Skin epidermis (tissue), 12 donors: ENCODE results near the gene LRRN3.
A peak's percentile ranks its signal among the peaks of the same experiment; 100 is the strongest.

Experiments used
- H3K27ac ChIP-seq, 21 experiments: fragments of 200-600 bp; sonication (generic) in 11 of 21; one replicate each; pipeline ENCODE4 v1.5.0; 2020; ENCODE audit warnings: mild to moderate bottlenecking in 3 of 21, inconsistent platforms in 2 of 21, moderate library complexity in 2 of 21
- H3K4me3 ChIP-seq, 7 experiments: fragments of 200-600 bp; sonication (generic) in 2 of 7; one replicate each; pipeline ENCODE4 v1.5.0; 2020; ENCODE audit warnings: inconsistent platforms in 2 of 7, mild to moderate bottlenecking in 2 of 7, moderate library complexity in 1 of 7

Gene LRRN3

DNA sequence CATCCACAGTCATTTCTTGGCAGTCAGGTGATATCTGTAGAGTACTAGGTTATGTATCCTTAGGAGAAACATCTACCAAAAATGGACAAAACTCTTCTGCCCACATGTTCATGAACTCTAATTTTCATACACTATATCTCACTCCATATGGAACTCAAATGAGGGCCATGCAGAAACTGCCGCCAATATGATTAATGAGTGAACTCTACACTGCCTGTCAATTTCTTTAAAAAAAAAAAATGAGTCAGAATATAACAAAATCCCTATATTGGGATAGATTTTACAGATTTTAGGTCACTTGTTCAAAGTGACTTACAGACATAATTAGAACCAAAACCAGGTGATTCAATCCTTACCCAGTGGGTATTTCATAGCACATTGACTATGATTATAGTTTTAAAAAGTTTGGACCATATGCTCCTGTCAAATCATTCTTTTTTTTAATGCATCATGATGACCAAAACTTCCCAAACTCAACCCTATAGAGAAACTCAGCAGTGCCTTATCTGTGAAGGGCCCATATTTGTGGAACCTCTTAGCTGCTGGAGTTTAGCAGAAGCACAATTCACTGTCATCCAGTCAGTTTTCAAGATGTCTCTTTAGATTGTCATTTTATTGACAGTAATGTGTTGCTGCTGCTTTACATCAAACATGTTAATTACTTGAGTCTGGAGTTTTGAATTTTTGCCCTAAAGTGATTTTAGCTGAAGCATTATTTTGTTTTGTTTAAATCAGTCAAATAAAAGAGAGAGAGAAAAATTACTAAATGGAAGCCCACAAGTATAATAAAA lies 11.1 kb downstream of the LRRN3 start:
- Histone ChIP-seq H3K4me3 (no peak overlapping the region), H3K27ac (no peak overlapping the region)

- H3K27ac ChIP-seq: peak overlapping the region in 1 of 21 experiments; percentile 11
- H3K4me3 ChIP-seq: no peak overlapping the region
These were observed 12.2 kb downstream of the LRRN3 start for GRCh38 chr7:111103136-111103535.

- Histone ChIP-seq H3K27ac (peak overlapping the region in 1 of 21 experiments; percentile 11), H3K4me3 (no peak overlapping the region)
These were observed 12.8 kb downstream of the LRRN3 start for GRCh38 chr7:111103678-111104274.

DNA sequence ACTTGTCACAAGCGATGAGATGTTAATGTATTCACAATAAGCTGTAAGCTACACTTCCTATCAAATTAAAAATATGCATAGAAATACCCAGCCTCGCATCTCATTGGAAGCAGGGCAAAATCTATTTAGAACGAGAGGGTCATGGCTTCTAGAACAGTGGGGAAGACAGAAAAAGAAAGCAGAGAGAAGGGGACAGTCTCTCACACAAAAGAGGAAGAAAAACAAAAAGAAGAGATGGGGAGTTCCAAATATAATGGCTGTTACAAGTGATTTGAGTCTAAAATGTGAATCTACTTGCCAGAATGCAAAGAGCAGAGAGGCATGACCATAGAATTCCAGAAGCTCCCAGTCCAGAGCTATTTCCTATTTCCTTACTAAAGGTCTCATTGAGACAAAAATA lies 13.8 kb downstream of the LRRN3 start:
- Histone ChIP-seq H3K4me3 (no peak overlapping the region), H3K27ac (no peak overlapping the region)

DNA sequence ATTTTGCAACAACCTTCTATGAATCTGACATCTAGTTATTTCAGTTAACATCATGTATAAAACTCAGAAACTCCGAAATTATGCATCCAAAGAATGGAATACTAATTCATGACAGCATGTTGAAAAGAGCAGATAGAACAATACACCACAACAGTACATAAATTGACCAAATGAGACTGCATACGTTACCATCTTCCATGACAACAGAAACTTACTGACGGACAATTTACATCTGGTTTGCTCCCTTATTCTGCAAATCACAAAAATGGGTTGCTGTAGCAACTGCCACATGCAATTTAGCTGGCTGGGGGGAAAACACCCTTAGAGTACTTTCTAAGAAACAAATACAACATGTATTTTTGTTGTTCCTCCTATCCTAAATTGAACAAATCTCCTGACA lies 14.3 kb downstream of the LRRN3 start:
- no peak overlapping the region for H3K27ac ChIP-seq

GRCh38 chr7:111107579-111107978 lies 16.7 kb downstream of the LRRN3 start:
- Histone ChIP-seq H3K27ac (no peak overlapping the region), H3K4me3 (no peak overlapping the region)

More for the DNA sequence above, 14.3 kb downstream of the LRRN3 start:
- H3K4me3 ChIP-seq: no peak overlapping the region

DNA sequence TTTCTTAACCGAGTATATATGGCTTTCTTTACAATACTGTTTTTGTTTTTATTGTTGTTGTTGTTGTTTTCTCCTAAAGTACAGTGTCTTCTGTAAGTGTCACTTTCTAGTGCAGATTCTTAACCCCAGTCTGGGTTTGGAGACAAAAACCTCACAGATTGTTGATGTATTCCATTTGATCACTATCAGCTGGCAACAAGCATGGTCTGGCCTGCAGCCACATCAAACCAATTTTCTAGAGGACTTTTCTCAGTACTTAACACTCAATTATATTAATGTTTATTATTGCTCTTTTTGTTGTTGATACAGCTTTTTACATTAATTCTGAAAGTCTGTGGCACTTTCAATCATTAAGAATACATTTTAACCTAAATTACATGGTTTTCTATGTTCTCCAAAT lies 17.1 kb downstream of the LRRN3 start:
- no peak overlapping the region for H3K4me3 ChIP-seq
- no peak overlapping the region for H3K27ac ChIP-seq

GRCh38 chr7:111108496-111108895 lies 17.6 kb downstream of the LRRN3 start:
- no peak overlapping the region for H3K4me3 ChIP-seq
- H3K27ac ChIP-seq: no peak overlapping the region

DNA sequence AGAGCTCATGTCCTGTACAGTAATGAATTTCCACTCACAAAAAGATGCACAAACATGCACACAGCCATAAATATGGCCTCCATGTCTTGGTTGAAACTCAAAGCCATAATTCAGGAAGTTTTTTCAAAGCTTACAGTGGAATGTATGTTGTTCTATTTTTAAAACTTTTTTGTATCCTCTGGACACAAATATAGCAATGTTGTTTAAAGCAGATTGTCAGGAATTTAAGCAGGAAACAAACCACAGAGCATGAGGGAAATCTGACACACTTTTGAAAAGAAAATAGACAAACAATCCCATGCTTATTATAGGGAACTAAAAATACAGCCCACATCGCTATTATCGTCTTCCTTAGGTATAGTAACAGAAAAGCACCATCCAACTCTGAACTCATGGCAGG lies 21.5 kb downstream of the LRRN3 start:
- Histone ChIP-seq H3K27ac (no peak overlapping the region), H3K4me3 (no peak overlapping the region)

DNA sequence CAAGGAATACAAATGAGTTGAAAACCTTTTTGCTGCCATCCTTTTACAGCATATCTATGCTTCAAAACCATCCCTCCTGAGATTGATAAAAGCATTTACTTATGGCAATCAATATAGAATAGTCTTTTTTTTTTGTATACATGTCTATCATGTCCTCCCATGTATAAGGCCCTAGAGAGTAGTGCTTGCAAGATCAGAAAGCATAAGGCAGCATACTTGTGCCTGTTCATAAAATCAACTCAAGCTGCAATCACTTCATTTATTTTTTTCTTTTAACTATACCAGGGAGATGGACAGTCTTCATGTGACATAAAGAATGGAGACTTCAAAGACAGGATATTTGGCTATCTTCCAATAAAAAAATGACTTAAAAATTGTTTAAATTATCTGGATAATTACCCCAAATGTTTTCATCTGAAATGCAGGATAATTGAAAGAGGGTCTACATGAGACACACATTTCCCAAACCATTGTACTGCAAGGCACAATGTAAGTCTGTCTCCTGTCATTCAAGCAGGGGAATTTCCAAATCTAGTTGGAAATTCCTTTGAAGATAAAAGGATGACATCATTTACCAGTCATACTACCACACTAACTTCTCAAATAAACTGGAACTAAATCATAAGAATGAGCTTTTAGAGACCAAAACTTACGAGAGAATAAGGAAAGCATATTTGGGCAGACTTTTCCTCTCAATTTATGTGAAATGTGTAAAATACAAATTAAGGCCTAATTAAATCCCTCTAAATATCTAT lies 22.5 kb downstream of the LRRN3 start:
- no peak overlapping the region for H3K27ac ChIP-seq
- H3K4me3 ChIP-seq: no peak overlapping the region

DNA sequence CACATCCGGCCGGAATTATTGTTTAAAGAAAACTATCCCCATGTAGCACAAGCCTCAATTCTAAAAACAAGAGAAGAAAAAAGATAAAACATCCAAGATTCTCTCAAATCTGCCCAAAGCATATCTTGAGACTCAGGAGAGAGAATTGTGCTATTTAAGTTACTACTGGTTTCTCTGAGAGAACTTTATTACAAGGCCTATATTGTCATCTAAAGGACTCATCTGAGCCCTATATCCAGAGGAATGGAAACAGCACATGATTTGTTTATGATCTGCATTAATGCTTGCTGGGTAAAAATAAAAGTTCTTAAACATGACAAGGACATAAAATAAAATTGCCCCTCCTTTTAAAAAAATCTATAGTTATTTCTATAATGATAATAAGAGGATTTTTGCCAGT lies 25.0 kb downstream of the LRRN3 start:
- Histone ChIP-seq H3K4me3 (no peak overlapping the region), H3K27ac (no peak overlapping the region)

DNA sequence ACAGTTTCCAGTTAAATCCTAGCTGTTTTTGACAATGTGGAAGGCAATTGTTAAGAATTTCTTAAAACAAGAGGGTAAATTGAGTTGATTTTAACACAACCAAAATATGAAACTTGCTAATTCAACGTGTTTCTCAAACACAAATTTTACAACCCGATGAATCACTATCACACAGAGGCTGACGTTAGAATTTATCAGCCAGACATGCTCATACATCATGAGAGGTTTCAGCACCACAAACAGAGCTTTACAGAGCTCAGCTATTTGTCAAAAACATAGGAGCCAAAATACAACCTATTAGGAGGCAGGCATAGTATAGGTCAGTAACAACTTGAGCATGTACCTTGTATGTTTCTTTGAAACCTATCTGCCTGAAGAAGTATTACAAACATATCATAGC lies 36.1 kb downstream of the LRRN3 start:
- Histone ChIP-seq H3K27ac (no peak overlapping the region), H3K4me3 (no peak overlapping the region)

DNA sequence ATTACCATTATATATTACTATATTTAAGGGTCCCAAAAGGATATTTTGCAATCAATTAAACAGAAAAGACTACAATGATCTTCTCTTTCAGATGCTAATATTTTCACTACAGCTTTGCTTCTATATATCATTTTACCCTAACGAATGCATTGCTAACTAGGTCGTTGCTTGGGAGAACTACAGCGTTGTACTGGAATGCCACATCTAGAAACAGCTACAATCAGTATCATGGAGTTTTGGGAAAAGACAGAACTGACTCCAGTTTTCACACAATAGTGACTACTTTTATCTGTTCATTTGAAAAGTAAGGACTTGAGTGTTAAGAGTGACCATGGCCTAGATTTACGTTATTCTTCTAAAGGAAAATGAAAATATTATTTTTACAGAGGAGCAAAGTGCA lies 38.5 kb downstream of the LRRN3 start:
- H3K4me3 ChIP-seq: no peak overlapping the region
- no peak overlapping the region for H3K27ac ChIP-seq

- Histone ChIP-seq H3K27ac (no peak overlapping the region), H3K4me3 (no peak overlapping the region)
These were observed 41.9 kb downstream of the LRRN3 start for GRCh38 chr7:111132833-111133232.

DNA sequence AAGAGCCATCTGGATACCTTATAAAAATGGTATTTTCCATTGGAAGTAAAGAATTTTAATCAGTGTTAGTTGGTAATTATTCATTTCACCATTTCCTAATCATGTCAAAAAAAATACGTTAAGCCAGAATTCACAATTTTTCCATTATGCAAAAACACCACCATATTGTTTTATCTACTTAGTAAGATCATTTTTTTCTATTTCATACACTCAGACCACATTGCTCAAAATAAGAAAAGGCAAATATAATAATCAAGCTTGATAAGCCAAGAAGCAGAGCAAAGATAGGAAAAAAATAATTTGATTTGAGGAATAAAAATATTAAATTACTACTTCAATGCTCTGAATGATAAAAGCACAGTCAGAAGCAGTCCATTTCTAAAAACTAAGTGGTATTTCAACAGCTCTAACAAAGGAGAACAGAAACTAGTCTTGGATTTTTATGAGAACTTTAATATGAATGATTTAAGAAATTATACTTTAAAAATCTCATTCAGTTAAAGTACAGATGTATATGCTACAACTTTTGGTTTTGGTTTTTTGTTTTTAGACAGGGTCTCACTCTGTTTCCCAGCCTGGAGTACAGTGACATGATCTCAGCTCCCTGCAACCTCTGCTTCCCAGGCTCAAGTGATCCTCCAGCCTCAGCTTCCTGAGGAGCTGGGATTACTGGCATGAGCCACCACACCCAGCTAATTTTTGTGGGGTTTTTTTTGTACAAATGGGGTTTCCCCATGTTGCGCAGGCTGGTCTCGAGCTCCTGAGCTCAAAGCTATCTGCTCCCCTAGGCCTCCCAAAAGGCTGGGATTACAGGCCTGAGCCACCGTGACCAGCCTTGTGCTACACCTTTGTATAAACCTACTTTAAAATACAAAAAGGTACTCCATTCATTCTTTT lies 46.6 kb downstream of the LRRN3 start:
- H3K4me3 ChIP-seq: no peak overlapping the region
- peak overlapping the region in 15 of 21 experiments; percentile 4 to 81 (median 63) for H3K27ac ChIP-seq

- Histone ChIP-seq H3K27ac (peak overlapping the region in 13 of 21 experiments; percentile 4 to 81 (median 64)), H3K4me3 (no peak overlapping the region)
These were observed 47.3 kb downstream of the LRRN3 start for GRCh38 chr7:111138193-111138569.

GRCh38 chr7:111138586-111138985 lies 47.7 kb downstream of the LRRN3 start:
- peak overlapping the region in 10 of 21 experiments; percentile 4 to 81 (median 64) for H3K27ac ChIP-seq

DNA sequence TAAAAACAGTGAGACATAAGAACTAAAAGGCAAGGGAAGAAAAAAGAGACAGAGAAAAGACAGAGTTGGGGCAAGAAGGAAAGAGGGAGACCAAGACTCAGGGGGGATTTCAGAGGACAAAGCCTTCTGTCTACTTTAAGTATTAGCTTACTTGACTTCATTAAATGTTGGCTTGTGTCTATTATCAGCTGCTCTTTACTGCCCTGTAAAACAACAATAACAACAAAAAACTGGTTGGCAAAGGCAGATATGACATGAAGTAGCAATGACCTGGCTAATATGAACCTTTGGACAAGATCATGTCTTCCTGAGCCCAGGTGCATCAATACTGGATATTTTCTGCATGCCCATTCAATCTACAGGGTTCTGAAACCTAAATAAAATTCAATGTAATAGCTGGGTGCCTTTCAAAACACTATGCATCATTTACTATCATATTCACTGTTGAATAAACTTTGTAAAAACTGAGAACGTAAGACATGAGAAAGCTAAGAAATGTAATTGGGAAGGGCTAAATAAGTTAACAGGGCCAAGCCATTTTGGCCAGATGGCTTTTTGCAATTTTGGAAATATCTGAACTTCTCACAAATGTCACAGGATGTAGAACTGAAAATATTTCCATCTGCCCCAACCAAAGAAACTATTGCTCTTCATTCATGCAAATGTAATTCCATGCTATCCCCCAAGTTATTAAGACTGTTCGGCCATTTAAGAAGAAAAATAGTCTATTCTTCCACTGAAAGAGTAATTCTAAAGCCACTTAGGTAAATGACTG lies 49.4 kb downstream of the LRRN3 start:
- no peak overlapping the region for H3K27ac ChIP-seq
- no peak overlapping the region for H3K4me3 ChIP-seq

More at GRCh38 chr7:111138586-111138985, 47.7 kb downstream of the LRRN3 start:
- no peak overlapping the region for H3K4me3 ChIP-seq

DNA sequence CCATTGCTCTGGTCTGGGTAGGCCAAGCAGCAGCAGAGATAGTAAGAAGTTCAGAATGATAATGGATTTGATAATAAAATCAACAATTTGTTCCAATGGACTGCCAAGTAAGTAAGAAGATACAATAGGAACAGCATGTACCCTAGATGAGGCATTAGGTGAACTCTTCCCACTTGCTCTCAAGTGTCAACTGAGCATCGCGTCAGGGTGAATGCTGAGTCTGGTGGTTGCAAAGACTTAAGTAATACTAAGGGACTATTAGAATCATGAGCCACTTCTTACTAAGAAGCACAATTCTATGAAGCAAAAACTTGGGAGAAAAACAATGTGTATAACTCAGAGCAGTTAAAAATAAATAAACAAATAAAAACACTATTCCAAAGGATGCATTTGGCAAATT lies 54.5 kb downstream of the LRRN3 start:
- Histone ChIP-seq H3K27ac (no peak overlapping the region), H3K4me3 (no peak overlapping the region)
